Lower leg skin (tissue), 4 donors: Measurements from ENCODE around the gene SCUBE1. TPM values are rescaled to one million over a fixed set of nuclear protein-coding genes. Genes with fewer than 3 reads are reported as not detected.

Source experiments
- DNase-seq, 2 donors: peaks; one replicate each; pipeline ENCODE4 v3.0.0-alpha.2; 2019; ENCODE audit warnings: low spot score in 2 of 2
- H3K4me3 ChIP-seq: fragments of 200-600 bp; sonication (generic); 2 replicates; pipeline ENCODE4 v1.5.1; 2017; ENCODE audit warnings: mild to moderate bottlenecking, low read depth; ENCODE audit not compliant: poor library complexity, severe bottlenecking
- CTCF ChIP-seq, 3 donors: fragments of 450-650 bp; IDR thresholded peaks; one replicate each; pipeline ENCODE4 v1.5.1; 2016; ENCODE audit warnings: antibody characterized with exemption in 3 of 3, mild to moderate bottlenecking in 3 of 3, moderate library complexity in 2 of 3
- POLR2A ChIP-seq, 2 donors: fragments of 450-650 bp; IDR thresholded peaks; one replicate each; pipeline ENCODE4 v1.6.1; 2016 to 2017; ENCODE audit warnings: antibody characterized with exemption in 2 of 2, mild to moderate bottlenecking in 1 of 2, moderate library complexity in 1 of 2
- WGBS, 2 donors: methylation state at CpG; one replicate each; pipeline ENCODE4 v1.1.5; 2018; 5-methylcytosine and 5-hydroxymethylcytosine counted together
- intact Hi-C: fragments of 100-400 bp; cut with DNase I; formaldehyde crosslinking; loops from one replicate; pipeline ENCODE4 v1.15.0; 2023; ENCODE audit warnings: low total_unique reads
- total RNA-seq, 4 donors: library from RNA; depleted of rRNA; stranded (reverse); fragments of >200 nt; gene quantifications; one replicate each; pipeline ENCODE4 v1.1.0, GENCODE V29; 2016

The SCUBE1 gene
- total RNA-seq, 4 donors from 2014 or later: 0.20 to 1.1 (median 0.28) TPM

GRCh38 chr22:43256976-43257545 is 86.1 kb downstream of the SCUBE1 start:
- no peak for DNase-seq
- TF ChIP-seq POLR2A (IDR thresholded peaks at IDR 0.05) (no peak), CTCF (IDR thresholded peaks at IDR 0.05) (no peak)
- no peak overlapping the region for H3K4me3 ChIP-seq
- intact Hi-C loops: no loop called here
- 53 to 56% methylated on average over 8 of the region's 8 CpGs for WGBS, 2 donors

GRCh38 chr22:43256569-43256968 is 86.6 kb downstream of the SCUBE1 start:
- no peak overlapping the region for H3K4me3 ChIP-seq
- intact Hi-C loops: no loop called here
- DNase-seq: no peak
- no peak for TF ChIP-seq POLR2A (IDR thresholded peaks at IDR 0.05)
- TF ChIP-seq CTCF (IDR thresholded peaks at IDR 0.05): no peak
- 41 to 49% methylated on average over 9 of the region's 9 CpGs for WGBS, 2 donors

- intact Hi-C loops: no loop called here
- 82 to 86% methylated on average over 23 of the region's 23 CpGs for WGBS, 2 donors
- TF ChIP-seq POLR2A (IDR thresholded peaks at IDR 0.05) (no peak), CTCF (IDR thresholded peaks at IDR 0.05) (no peak)
- DNase-seq: no peak
- no peak overlapping the region for H3K4me3 ChIP-seq
Observed at GRCh38 chr22:43255299-43255698, 87.9 kb downstream of the SCUBE1 start.

GRCh38 chr22:43253839-43254238 is 89.3 kb downstream of the SCUBE1 start:
- intact Hi-C loops: no loop called here
- WGBS, 2 donors: 86 to 93% methylated on average over 5 of the region's 5 CpGs
- no peak overlapping the region for H3K4me3 ChIP-seq
- no peak for DNase-seq
- TF ChIP-seq CTCF (IDR thresholded peaks at IDR 0.05): no peak
- TF ChIP-seq POLR2A (IDR thresholded peaks at IDR 0.05): no peak

GRCh38 chr22:43252319-43252718 is 90.9 kb downstream of the SCUBE1 start:
- intact Hi-C loops: no loop called here
- 85% methylated on average over 10 of the region's 10 CpGs for WGBS, 2 donors
- no peak for DNase-seq
- H3K4me3 ChIP-seq: no peak overlapping the region
- TF ChIP-seq CTCF (IDR thresholded peaks at IDR 0.05): no peak
